GM19238 (cell line): Measurements from ENCODE around the gene DRD2.

ENCODE experiments used
- DNase-seq: peaks from one replicate; pipeline ENCODE4 v3.0.0; 2011; ENCODE audit warnings: low spot score; ENCODE audit not compliant: insufficient read length

The DRD2 gene

DNA sequence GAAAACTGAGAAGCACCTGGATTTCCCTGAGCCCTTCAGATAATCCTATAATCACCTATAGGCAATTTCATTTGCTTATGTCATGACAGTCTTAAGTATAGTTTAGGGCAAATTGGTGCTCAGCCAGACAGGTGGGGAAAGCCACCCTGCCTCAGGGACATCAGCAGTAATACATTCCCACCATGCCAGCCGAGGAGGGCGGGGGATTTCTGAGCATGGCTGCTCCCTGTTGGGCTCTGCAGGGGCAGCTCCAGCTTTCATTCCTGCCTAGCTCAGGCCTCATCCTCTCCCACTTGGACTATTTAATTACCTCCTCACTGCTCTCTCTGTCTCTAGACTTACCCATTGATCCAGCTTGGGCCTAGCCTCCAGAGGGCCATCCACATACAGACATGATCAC lies 9.0 kb upstream of the DRD2 start:
- DNase-seq = no peak

DNA sequence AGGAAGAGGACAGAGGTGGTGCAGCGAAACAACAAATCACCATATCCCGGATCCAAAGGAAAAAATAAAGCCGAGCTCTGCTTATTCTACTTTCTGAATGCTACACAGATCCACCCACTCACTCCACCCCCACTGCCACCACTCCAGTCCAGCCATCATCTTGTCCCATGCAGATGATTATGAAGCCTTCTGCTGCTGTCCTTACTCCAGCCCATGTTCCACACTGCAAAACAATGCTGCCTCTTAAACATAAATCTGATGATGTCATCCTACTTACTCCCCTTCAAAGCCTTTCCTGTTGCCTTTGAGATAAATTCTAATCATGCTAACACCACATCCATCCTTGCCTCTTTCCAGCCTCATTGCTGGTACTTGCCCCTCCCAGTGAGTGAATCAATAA lies 6.5 kb upstream of the DRD2 start:
- DNase-seq = no peak

DNA sequence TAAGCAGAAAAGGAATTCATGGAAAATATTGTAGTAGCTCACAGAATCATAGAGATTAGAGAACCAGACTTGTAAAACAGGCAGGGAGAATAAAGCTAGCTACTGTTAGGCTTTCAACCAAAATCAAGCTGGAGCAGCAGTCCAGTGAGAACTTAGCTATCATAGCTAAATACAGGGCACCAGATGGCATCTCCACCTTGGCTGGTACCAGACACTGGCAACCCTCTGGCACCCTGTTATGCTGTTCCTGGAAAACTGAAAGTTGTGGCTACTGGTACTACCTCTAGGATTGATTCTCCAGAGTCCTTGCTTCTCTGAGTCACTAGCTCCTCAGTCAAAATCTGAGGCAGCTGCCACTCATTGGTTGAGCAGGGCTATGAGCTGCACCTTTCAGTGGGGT lies 6.0 kb upstream of the DRD2 start:
- no peak for DNase-seq

DNA sequence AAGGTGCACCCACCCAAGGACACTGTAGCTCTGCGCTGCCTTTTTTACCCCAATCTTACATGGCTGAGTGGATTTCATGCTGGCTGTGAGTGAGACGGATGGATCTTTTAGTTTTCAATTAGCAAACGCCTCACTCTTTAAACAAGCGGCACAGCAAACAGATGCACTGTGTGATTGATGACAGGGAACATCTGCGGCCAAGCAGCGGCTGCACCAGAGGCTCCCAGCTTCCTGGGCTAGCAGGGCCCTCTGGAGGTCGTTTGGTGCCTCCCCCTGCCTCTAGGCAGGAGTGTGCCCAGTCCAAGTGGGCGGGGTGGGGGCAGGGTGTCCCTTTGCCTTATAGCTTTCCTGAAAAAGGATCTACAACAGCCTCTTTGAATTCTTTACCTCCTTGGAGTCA lies 2.1 kb upstream of the DRD2 start:
- DNase-seq = no peak

DNA sequence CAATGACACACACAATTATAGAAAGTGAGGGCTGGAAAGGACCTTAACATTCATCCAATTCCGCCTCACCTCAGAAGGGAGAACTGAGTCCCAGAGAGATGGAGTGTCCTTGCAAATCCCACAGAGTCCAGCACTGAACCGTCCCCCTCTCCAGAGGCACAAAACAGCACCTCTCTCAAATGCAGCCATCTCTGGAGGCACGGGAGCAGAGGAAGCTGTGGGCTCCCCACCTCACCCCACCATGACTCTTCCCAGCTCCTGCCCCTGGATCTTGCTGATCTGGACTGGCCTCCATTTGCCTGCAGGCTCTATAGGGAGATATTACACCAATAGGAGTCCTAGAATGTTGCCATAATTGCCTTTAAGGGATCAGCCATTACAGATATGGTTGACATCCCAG lies 1.4 kb upstream of the DRD2 start:
- no peak for DNase-seq

DNA sequence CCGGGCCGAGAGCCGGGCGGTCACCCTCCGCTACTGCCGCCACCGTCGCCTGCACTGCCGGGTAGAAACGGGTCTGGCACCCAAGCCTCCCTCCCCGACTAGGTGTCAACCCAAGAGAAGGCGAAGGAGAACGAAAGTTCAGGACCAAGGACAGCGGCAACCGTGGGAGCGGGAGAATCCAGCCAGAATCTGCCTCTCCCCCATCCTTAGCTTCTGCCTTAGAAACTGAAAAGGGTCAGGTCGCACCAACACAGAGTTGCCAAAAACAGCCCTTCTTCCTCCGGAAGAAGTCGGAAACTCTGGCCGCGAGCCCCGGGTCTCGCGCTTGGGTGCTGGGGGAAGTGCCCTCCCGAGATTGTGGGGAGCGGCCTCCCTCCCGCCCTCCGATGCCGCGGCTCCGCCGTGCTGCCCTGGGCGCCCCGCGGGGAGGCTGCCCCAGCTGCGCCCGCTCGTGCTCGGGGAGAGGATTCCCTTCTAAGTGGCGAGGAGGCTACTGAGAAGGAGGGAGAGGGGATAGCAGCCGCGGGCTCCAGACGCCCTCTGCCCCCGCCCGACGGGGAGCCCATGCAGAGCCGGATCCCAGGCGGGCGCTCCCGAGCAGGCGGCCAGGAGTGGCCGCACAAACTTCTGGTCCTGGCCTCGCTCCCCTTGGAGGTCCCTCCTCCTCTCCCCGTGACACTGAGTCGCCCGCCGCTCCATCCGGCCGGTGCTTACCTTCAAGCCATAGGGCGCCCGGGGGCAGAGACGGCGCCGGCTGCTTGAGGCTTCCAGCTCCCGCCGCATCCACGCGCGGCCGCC lies 637 bp downstream of the DRD2 start:
- DNase-seq = peak; percentile 22

DNA sequence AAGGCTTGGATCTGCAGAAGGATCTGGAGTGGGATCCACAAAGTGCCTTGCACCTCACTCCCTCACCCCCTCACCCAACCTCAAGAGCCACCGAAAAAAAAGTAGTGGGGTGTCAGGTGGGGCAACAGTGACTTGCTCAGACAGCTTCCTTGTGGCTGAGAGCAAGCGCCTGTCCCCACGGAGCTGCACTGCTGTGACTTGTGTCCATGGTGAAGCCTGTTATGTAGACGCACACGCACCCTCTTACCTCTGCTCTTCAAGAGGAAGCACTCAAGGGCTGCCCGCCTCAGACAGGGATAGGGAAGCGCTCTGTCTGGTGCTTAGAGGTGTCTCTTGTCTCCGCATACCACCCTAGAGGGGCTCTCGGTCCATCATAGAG lies 1.2 kb downstream of the DRD2 start:
- no peak for DNase-seq

DNA sequence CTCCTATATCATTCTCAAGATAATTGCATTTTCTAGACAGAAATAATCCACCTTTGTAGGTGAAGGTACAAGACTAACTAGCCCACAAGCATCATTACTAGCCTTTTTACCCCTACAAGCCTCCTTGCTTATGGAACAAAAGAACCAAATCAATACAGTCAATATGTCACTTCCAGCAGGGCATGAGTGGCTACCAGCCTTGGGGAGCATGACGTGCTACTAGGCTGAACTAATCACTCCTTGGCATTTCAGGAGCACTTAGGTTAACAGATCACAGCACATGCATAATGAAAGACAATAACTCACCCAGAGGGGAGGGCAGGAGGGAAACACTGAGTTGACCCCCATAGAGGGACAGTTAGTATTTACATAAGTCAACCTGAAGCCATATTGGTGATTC lies 2.7 kb downstream of the DRD2 start:
- no peak for DNase-seq

DNA sequence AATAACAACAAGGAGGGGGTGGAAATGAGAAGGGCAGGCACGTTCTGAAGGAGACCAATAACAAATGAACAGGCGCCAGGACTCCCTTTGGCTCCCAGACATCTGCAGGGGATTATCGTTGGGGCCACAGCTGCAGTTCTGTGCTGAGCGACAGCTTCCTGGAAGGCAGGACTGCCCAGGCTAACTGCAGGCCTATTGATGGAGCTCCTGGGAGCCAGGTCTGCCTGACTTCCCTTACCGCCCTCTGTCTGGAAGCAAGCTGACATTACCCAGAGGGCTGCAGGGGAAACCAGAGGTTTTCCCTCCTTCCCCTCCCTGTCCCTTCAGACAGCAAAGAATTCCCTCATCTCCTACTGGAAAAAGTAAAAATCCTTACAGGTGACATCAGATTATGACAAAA lies 5.0 kb downstream of the DRD2 start:
- DNase-seq = no peak

DNA sequence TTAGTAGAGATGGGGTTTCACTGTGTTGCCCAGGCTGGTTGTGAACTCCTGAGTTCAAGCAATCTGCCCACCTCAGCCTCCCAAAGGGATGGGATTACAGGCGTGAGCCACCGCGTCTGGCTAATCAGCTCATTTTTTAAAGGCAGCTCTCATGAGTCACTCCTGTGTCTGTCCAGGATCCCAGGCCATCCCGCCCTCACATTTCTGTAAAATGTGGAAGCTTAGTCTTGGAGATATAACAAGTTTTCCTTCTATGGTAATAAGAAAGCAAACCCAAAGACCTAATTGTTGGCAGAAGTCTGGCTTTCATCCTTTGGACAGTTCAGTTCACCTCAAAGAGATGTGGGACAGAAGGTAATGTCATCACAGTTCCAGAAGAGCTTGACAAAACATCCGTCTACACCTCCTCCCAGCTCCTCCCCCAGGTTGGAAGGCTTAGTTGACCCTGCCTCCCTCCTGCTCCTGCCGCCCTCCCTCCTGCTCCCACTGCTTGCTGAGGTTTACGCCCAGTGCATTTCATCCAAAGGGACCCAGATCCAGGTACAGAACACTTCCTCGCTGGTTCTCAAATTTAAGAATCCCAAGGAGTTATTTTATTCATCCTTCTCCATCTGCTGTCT lies 6.4 kb downstream of the DRD2 start:
- no peak for DNase-seq

DNA sequence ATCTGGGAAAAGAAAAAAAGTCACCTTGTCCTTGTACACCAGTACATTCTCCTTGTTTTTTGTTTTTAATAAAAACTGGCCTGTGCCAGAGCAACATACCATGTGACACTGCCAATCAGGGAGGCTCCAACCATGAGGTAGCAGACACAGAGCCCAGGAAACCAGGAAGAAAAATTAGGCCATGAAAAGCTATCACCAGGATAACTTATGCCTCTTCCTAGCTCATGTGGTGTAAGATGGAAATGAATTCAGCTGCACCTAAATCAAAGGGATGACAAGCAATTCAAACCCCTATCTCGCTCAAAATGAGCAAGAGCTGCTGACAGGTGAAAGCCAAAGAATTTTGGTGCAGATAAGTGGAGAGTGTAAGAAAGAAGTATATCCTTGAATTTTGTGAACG lies 7.7 kb downstream of the DRD2 start:
- no peak for DNase-seq

DNA sequence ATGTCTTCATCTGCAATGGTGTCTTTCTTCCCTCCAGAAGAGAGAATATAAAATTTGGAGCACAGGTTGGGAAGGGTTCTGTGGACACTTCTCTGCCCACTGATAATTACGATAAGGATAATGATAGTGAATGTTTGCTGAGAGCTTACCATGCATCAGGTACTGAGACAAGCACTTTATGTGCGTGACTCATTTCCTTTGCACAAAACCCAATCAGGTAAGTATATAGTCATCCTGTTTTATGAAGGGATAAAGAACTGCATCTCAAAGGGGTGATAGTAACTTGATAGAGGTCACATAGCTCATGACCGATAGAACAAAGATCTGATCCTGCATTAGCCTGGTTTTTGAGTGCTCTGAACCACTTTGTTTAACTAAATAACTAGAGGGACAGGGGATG lies 9.4 kb downstream of the DRD2 start:
- DNase-seq = no peak

DNA sequence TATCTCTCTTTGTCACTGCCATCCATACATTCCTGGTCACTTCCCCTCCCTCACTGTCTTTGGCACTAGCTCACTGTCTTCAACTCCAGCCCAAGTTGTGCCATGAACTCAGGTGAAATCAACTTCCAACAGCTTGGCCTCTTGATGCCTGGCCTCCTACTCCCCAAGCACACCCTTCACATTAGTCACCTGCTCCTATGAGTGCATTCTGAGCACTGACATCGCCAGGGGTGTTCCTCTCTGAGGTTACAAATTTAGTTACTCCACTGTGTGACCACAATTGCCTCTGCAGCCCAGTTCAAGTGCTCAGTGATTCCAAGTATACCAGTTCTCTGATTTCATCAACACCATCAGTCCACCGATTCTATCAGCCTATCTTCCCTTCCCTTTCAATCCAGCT lies 10.8 kb downstream of the DRD2 start:
- no peak for DNase-seq

DNA sequence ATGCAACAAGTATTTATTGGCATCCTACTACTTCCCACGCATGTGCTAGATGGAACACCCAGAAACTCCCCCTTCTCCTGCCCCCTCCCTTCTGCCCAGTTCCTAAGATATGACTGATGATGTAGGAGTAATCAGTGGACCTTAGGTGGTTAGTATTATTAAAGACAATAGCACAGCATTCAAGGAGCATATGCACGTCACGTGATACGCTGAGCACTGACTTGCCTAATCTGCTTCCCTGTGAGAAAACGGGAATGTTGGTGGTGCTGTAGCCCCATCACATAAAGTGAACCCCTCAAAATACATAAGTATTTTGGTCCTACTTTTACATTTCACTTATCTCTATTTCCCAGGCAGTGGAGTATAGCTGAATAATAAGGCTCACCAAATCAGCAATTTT lies 12.4 kb downstream of the DRD2 start:
- DNase-seq = no peak

DNA sequence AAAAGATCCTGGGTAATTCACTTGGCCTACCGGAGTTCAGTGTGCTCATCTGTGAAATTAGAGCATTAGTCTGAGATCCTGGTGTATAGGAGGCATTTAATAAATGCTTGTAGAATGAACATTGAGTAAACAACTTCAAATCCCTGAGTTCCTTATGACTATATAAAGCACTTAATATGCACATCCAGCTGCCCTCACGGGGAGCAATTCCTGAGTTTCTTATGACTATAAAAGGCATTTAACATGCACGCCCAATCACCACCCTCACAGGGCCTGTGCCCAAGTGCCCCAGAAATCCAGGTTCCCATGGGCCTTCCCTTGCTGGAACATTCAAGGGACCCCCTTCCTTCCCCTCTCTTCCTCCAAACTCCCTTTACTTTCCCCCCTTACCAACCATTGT lies 13.6 kb downstream of the DRD2 start:
- no peak for DNase-seq

DNA sequence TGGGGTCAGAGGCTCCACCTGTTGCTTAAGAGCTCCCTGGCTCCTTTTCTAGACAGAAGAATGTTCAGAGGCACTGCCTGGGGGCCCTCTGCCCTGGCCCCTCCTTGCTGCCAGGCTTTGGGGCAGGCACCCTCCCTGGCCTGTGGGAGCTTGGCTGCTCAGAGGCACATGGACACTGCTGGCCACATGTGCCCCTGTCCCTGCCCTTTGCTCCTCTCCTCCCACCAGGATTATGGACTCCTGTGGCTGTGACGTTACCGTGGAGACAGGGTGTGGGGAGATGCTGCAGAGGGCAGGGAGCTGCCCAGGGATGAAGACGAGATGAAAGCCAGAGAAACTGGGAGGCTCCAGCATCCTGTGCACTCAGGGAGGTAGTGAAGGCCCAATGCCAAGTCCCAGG lies 14.7 kb downstream of the DRD2 start:
- DNase-seq = no peak

DNA sequence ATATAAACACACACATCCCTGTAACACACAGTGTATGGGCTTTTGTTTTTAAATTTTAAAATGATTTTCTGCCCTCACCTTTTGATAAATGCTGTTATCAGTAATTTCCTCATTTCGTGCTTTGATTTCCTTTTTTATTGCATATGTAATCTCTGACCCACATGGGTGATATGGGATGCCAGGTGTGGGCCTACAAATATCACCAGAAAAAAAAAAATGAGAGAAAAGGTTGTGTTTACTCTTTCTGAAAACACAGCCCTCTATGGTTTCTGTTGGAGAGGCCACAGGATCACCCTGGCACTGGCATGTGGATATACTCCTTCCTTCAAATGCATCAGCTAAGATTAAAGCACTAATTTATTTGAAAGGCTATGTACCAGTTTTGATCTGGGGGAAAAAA lies 17.0 kb downstream of the DRD2 start:
- no peak for DNase-seq

DNA sequence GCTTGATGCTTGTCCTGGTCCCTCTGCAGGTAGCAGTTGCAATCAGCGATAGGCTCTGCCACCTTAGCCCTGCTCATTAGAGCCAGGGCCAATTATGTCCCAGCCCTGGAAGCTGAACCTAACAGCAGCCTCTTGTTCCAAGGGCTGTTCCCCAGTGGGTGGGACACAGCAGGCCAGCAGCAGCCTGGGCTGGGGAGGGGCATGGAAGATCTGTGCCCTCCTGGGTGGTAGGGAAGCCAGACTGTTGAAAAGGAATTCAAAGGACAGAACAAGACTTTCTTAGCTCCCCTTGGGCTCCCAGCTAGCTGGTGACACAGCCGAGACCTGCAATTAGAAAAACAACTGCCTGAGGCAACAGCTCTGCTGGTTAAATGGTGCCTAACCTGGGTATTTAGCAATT lies 17.4 kb downstream of the DRD2 start:
- no peak for DNase-seq

DNA sequence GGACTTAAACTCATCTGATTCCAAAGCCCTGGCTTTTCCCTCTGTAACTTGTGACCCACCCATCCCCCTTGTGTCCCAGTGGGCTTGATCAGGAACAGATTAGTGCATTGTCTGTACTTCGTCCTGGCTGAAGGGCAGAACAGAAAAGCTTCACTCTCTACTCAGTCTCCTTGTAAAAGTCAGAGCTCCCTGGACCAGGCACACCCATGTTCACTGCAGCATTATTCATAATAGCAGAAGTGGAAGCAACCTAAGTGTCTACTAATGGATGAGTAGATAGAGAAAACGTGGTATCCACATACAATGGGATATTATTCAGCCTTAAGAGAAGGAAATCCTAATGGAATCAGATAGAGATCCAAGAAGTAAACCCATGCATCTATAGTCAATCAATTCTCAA lies 20.7 kb downstream of the DRD2 start:
- DNase-seq = no peak

DNA sequence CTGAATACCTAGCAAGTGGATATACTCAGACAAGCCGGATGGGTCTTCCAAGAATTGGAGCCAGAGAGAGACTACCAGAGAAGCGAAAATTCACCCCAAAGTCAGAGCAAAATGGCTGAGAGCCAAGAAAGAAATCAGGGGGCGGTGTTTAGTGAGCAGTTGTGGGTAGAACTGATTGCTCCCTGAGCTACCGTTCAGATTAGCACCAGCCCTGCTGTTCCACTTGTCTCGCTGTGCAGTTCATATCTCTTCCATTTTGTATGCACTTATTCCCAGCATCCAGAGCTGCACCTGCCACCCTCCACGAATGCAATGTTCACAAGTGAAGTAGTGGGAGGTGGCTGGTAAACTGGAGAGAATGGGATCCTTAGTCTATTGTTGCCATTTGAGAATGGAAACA lies 25.5 kb downstream of the DRD2 start:
- DNase-seq = no peak

DNA sequence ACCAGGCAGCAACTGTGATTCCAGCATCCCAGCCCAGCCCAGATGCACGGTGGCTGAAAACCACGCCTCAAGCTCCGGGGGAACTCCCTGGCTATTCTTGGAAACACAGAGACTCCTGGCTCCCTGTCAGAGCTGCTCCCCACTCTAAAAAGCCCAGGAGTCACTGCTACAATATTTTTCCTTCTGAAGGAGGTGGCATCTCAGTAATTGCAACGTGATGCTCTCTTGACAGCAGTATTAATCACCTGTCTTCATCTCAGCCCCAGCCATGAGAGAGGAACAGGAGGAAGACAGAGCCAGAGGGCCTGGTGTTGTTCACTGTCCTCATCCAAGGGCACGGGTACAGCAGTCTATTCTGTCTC lies 26.9 kb downstream of the DRD2 start:
- DNase-seq = no peak

DNA sequence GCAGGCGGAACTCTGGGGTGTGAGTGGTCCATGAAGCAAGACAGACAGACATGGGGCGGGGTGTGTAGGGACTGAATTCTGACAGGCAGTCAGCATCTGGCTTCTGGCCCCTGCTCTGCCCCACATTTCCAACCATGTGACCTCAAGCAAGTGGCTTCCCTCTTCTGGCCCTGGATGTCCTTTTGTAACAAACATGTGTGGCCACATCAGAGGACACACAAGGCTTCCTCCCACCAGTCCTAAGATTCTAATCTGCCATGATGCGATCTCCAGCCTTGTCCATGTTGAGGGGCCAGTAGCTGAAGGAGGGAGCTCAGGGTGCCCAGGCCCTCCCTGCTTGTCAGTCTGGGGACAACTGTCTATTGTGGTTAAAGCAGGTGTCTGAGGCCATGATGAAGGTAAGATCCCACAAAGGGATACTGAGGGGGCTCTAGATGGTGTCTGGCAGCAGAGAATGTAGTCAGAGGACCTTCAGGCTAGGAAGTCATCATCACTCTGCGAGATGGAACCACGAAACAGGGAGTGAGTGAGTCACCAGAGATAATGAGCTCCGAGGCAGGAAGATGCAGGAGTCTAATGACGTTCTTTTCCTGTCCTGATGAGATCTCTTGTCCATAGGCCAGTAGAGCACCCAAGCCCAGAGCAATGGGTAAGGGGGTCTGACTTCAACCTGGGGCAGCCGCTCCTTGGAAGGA lies 27.4 kb downstream of the DRD2 start:
- no peak for DNase-seq

DNA sequence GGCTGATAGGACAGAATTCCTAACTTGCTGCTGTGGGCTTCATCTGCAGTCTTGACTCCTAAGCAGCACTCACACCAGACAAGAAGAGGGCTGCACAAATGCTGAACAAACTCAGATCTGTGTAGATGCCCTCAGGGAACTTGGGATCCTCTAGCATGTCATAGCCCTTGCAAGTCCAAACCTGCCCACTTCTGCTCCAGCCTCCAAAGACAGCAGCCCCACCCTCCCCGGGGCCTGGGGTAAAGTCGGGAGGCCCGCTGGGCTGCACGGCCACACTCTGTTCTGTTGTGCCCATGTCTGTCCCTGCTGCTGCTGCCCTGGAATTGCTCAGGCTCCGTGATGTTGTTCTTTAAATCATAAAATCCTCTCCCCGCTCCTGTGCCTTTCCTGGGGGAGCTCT lies 28.3 kb downstream of the DRD2 start:
- DNase-seq = no peak
